Measurements from ENCODE around the gene LYRM1. TPM values are rescaled to one million over a fixed set of nuclear protein-coding genes. Genes with fewer than 3 reads are reported as not detected.
A peak's percentile ranks its signal among the peaks of the same experiment; 100 is the strongest.
"Not testable (repeated sequence)": the region's sequence is repeated elsewhere in the genome, so short reads cannot be mapped to it uniquely, and the experiment has no call there.

Gene LYRM1
- total and polyA plus RNA-seq, 7 donors: 31.2 to 85.6 (median 43.7) TPM

- Histone ChIP-seq H3K4me3 (no peak overlapping the region), H3K4me1 (peaks cover 0 to 40% (median 24%) of the 10 kb centered on the region in 4 donors), H3K27ac (peak overlapping the region in 1 of 4 donors; percentile 1), H3K9me3 (no peaks in the 10 kb centered on the region), H3K36me3 (peaks cover 2 to 41% (median 15%) of the 10 kb centered on the region in 4 donors), H3K27me3 (no peaks in the 10 kb centered on the region)
- TF ChIP-seq POLR2A (IDR thresholded peaks at IDR 0.05): no peak
- no peak for TF ChIP-seq EP300 (IDR thresholded peaks at IDR 0.05)
- TF ChIP-seq CTCF (IDR thresholded peaks at IDR 0.05): no peak
- TF ChIP-seq POLR2AphosphoS5 (IDR thresholded peaks at IDR 0.05): no peak
- intact Hi-C loops (cut with DNase I): no loop called here
- 87 to 88% methylated on average over 4 of the region's 4 CpGs for WGBS, 2 donors
- no peak for DNase-seq
Measured at GRCh38 chr16:20859699-20860098, 40.9 kb upstream of the LYRM1 start.

GRCh38 chr16:20860361-20860760, 40.2 kb upstream of the LYRM1 start:
- no peaks in the 10 kb centered on the region for H3K9me3 ChIP-seq
- peak overlapping the region in 1 of 4 donors; percentile 1 for H3K27ac ChIP-seq
- no peak overlapping the region for H3K4me3 ChIP-seq
- H3K4me1 ChIP-seq: peaks cover 0 to 43% (median 28%) of the 10 kb centered on the region in 4 donors
- peaks cover 2 to 34% (median 13%) of the 10 kb centered on the region in 4 donors for H3K36me3 ChIP-seq
- intact Hi-C loops (cut with DNase I): no loop called here
- no peak for DNase-seq
- H3K27me3 ChIP-seq: no peaks in the 10 kb centered on the region
- 92% methylated on average over 4 of the region's 4 CpGs for WGBS, 2 donors
- TF ChIP-seq EP300 (IDR thresholded peaks at IDR 0.05) (no peak), POLR2AphosphoS5 (IDR thresholded peaks at IDR 0.05) (no peak), CTCF (IDR thresholded peaks at IDR 0.05) (no peak), POLR2A (IDR thresholded peaks at IDR 0.05) (no peak)

GRCh38 chr16:20860995-20861394, 39.6 kb upstream of the LYRM1 start:
- Histone ChIP-seq H3K36me3 (peaks cover 2 to 34% (median 11%) of the 10 kb centered on the region in 4 donors), H3K4me1 (peaks cover 0 to 49% (median 31%) of the 10 kb centered on the region in 4 donors)
- H3K27ac ChIP-seq; H3K9me3 ChIP-seq; DNase-seq; intact Hi-C loops (cut with DNase I); H3K27me3 ChIP-seq; H3K4me3 ChIP-seq: not testable (repeated sequence)
- 91 to 97% methylated on average over 4 of the region's 4 CpGs for WGBS, 2 donors

GRCh38 chr16:20862162-20862960, 38.2 kb upstream of the LYRM1 start:
- TF ChIP-seq POLR2AphosphoS5 (IDR thresholded peaks at IDR 0.05) (no peak), EP300 (IDR thresholded peaks at IDR 0.05) (no peak), POLR2A (IDR thresholded peaks at IDR 0.05) (no peak), CTCF (IDR thresholded peaks at IDR 0.05) (no peak)
- Histone ChIP-seq H3K4me3 (no peak overlapping the region), H3K4me1 (peaks cover 0 to 63% (median 44%) of the 10 kb centered on the region in 4 donors), H3K27ac (no peak overlapping the region), H3K36me3 (peaks cover 2 to 34% (median 11%) of the 10 kb centered on the region in 4 donors), H3K27me3 (no peaks in the 10 kb centered on the region), H3K9me3 (no peaks in the 10 kb centered on the region)
- no peak for DNase-seq
- intact Hi-C loops (cut with DNase I): no loop called here
- 97% methylated on average over 21 of the region's 21 CpGs for WGBS, 2 donors

- H3K27me3 ChIP-seq; intact Hi-C loops (cut with DNase I); DNase-seq; H3K9me3 ChIP-seq; H3K4me3 ChIP-seq: not testable (repeated sequence)
- Histone ChIP-seq H3K4me1 (peaks cover 0 to 80% (median 64%) of the 10 kb centered on the region in 4 donors), H3K27ac (peak overlapping the region in 3 of 4 donors; percentile 74 to 82 (median 76)), H3K36me3 (peaks cover 2 to 30% (median 11%) of the 10 kb centered on the region in 4 donors)
- 89 to 97% methylated on average over 6 of the region's 6 CpGs for WGBS, 2 donors
Measured at GRCh38 chr16:20864376-20864775, 36.2 kb upstream of the LYRM1 start.
